Gastroesophageal sphincter (tissue), 3 donors: ENCODE results near the gene RAMACL.
"Not testable (repeated sequence)": the region's sequence is repeated elsewhere in the genome, so short reads cannot be mapped to it uniquely, and the experiment has no call there.

Source experiments
- CTCF ChIP-seq, 4 experiments: fragments of 200-600 bp in 2 of 4; fragments of 450-650 bp in 2 of 4; sonication (generic) in 1 of 4; IDR thresholded peaks; one replicate each; pipeline ENCODE4 v1.5.1; 2017 to 2019; ENCODE audit warnings: antibody characterized with exemption in 4 of 4, mild to moderate bottlenecking in 2 of 4, moderate library complexity in 2 of 4
- POLR2A ChIP-seq, 2 donors: fragments of 450-650 bp; IDR thresholded peaks; one replicate each; pipeline ENCODE4 v1.6.1; 2017; ENCODE audit warnings: antibody characterized with exemption in 2 of 2, mild to moderate bottlenecking in 2 of 2, moderate library complexity in 1 of 2

- TF ChIP-seq CTCF, POLR2A (IDR thresholded peaks at IDR 0.05): not testable (repeated sequence)
These were observed 47.5 kb downstream of the RAMACL start for GRCh38 chr6:166539011-166539385.
